Heart left ventricle (tissue), 16 donors: ENCODE results near the gene FBLN2. TPM values are rescaled to one million over a fixed set of nuclear protein-coding genes. Genes with fewer than 3 reads are reported as not detected.

Experiments used
- ATAC-seq, 4 donors: fragments of 200-7000 bp; cut with Tn5 transposase; one replicate each; pipeline ENCODE4 v1.9.1; 2020 to 2022; ENCODE audit warnings: moderate library complexity in 4 of 4, mild to moderate bottlenecking in 3 of 4, moderate number of reproducible peaks in 1 of 4
- DNase-seq, 5 donors: peaks; one replicate each; pipeline ENCODE4 v3.0.0-alpha.2; 2020
- H3K27ac ChIP-seq, 12 donors: fragments of 200-600 bp; sonication (generic) in 4 of 12; one replicate each; pipeline versions ENCODE4 v1.5.0 to v1.8.0; 2016 to 2022; ENCODE audit warnings: mild to moderate bottlenecking in 2 of 12
- H3K27me3 ChIP-seq, 9 donors: fragments of 200-600 bp; sonication (generic) in 2 of 9; one replicate each; pipeline versions ENCODE4 v1.5.1 to v1.8.0; 2016 to 2022; ENCODE audit warnings: mild to moderate bottlenecking in 3 of 9
- H3K36me3 ChIP-seq, 9 donors: fragments of 200-600 bp; sonication (generic) in 2 of 9; one replicate each; pipeline versions ENCODE4 v1.5.0 to v1.8.0; 2018 to 2022; ENCODE audit warnings: mild to moderate bottlenecking in 2 of 9
- H3K4me1 ChIP-seq, 12 donors: fragments of 200-600 bp; sonication (generic) in 4 of 12; one replicate each; pipeline versions ENCODE4 v1.5.0 to v1.8.0; 2016 to 2022; ENCODE audit warnings: mild to moderate bottlenecking in 3 of 12
- H3K4me3 ChIP-seq, 12 donors: fragments of 200-600 bp; sonication (generic) in 4 of 12; one replicate each; pipeline versions ENCODE4 v1.5.0 to v1.8.0; 2017 to 2022; ENCODE audit warnings: mild to moderate bottlenecking in 9 of 12, moderate library complexity in 4 of 12
- H3K9me3 ChIP-seq, 12 donors: fragments of 200-600 bp; sonication (generic) in 4 of 12; one replicate each; pipeline versions ENCODE4 v1.5.0 to v1.8.0; 2016 to 2022; ENCODE audit warnings: mild to moderate bottlenecking in 1 of 12
- POLR2A ChIP-seq, 2 donors: fragments of 450-650 bp; IDR thresholded peaks; one replicate each; pipeline ENCODE4 v1.6.1; 2017; ENCODE audit warnings: antibody characterized with exemption in 2 of 2, mild to moderate bottlenecking in 2 of 2, moderate library complexity in 2 of 2
- WGBS, 4 donors: extraction: QIAGEN DNeasy Blood & Tissue Kit in 2 of 4; methylation state at CpG; one replicate each; pipeline versions ENCODE4 v1.1.5 to v1.1.7; 2013 to 2018; 5-methylcytosine and 5-hydroxymethylcytosine counted together
- intact Hi-C, 10 donors: fragments of 100-400 bp; cut with DNase I; formaldehyde crosslinking; loops; one replicate each; pipeline versions ENCODE4 v1.11.1 to v1.14.2; 2022
- polyA plus RNA-seq, 2 donors: library from polyadenylated mRNA; stranded (reverse); fragments of 200-250 nt; gene quantifications; one replicate each; pipeline ENCODE4 v1.2.3, GENCODE V29; 2013
- total RNA-seq, 9 donors: library from RNA; depleted of rRNA in 2 of 9; stranded (reverse); fragments of >200 nt in 2 of 9; fragmentation: NEBNext Ultra II Directional in 3 of 9; extraction: Animal tissue kit (Norgen Biotek cat#: 25700) in 3 of 9; gene quantifications; one replicate each; pipeline versions ENCODE4 v1.1.0 to v1.2.4, GENCODE V29; 2016 to 2023
- TF ChIP-seq, protein P1 (sequence below), 12 donors: fragments of 200-600 bp; sonication (generic) in 4 of 12; IDR thresholded peaks; one replicate each; pipeline versions ENCODE4 v1.5.0 to v1.8.0; 2018 to 2022; ENCODE audit warnings: antibody characterized with exemption in 12 of 12, mild to moderate bottlenecking in 5 of 12
- donor health status: ischemic (EF 13 %, LVEDD 7.1; RV severe dilation, severe dysfunction).
- donor health status: healthy with polysubstance abuse.
- donor health status: DM: no; HTN: yes; CAD: no.
- donor health status: DM: no; HTN: no; CAD: no.
- donor health status: ischemic (EF 25% LVEDD 6.9; RV normal size, moderate dysfunction).
- donor health status: ischemic (EF 25% LVEDD 5.7; RV mildly dilated, moderate dysfunction).
- donor health status: healthy.
- donor health status: DM: yes; HTN: yes; CAD: no.
- donor health status: ischemic (EF 35%, LVEDD 5.7; RV mildly dilated, moderate dysfunction).
- donor health status: nonischemic (EF 11% LVEDD 7.7; RV severe dilation, severe dysfunction).
- donor health status: DM: yes; HTN: yes; CAD: no.
- donor health status: PGD.
- donor health status: ischemic (EF 29% LVEDD 5.4; RV normal size, mild dysfunction).
- donor health status: nonischemic (EF 23%, LVEDD 6.1; RV moderate dilation, normal function).

Gene FBLN2
- total and polyA plus RNA-seq, 11 donors = 16.5 to 118 (median 42.7) TPM

DNA sequence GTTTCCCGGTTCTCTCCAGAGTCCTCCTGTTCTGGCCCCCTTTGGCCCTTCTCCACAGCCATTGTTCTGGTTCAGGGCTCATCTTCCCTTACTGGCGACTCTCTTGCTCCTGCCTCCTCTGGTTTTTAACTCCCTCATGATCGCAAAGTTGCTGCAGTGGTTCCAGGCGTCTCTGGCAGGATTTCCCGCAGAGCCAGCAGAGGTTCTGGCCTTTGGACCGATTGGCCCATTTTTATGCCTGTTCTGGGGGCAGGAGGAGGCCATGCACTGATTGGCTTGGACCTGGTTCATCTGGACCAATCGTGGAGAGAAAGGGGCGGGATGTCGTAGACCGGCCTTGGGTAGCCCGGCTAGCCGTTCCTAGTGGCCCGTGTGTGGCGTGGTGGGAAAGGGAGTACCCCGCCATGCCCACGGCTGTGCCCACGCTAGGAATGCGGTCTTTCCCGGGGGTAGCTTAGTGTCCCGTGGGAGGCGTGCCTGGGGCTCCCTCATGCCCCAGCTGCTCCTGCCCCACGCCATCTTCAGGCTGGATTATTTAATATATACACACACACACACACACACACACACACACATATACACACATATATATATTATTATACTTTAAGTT is 113.4 kb downstream of the FBLN2 start:
- intact Hi-C loops = no loop called here
- 88 to 92% (median 91%) methylated on average over 22 of the region's 22 CpGs for WGBS, 4 donors
- ATAC-seq = no peak
- TF ChIP-seq, protein P1, sequence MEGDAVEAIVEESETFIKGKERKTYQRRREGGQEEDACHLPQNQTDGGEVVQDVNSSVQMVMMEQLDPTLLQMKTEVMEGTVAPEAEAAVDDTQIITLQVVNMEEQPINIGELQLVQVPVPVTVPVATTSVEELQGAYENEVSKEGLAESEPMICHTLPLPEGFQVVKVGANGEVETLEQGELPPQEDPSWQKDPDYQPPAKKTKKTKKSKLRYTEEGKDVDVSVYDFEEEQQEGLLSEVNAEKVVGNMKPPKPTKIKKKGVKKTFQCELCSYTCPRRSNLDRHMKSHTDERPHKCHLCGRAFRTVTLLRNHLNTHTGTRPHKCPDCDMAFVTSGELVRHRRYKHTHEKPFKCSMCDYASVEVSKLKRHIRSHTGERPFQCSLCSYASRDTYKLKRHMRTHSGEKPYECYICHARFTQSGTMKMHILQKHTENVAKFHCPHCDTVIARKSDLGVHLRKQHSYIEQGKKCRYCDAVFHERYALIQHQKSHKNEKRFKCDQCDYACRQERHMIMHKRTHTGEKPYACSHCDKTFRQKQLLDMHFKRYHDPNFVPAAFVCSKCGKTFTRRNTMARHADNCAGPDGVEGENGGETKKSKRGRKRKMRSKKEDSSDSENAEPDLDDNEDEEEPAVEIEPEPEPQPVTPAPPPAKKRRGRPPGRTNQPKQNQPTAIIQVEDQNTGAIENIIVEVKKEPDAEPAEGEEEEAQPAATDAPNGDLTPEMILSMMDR (IDR thresholded peaks at IDR 0.05) = no peak
- no peak for TF ChIP-seq POLR2A (IDR thresholded peaks at IDR 0.05)
- H3K9me3 ChIP-seq = no peaks in the 10 kb centered on the region
- H3K4me1 ChIP-seq = peaks cover 0 to 6% (median 0%) of the 10 kb centered on the region in 12 donors
- no peak overlapping the region for H3K4me3 ChIP-seq
- peaks cover 0 to 42% (median 13%) of the 10 kb centered on the region in 9 donors for H3K27me3 ChIP-seq
- no peak for DNase-seq
- H3K36me3 ChIP-seq = no peaks in the 10 kb centered on the region
- H3K27ac ChIP-seq = no peak overlapping the region

DNA sequence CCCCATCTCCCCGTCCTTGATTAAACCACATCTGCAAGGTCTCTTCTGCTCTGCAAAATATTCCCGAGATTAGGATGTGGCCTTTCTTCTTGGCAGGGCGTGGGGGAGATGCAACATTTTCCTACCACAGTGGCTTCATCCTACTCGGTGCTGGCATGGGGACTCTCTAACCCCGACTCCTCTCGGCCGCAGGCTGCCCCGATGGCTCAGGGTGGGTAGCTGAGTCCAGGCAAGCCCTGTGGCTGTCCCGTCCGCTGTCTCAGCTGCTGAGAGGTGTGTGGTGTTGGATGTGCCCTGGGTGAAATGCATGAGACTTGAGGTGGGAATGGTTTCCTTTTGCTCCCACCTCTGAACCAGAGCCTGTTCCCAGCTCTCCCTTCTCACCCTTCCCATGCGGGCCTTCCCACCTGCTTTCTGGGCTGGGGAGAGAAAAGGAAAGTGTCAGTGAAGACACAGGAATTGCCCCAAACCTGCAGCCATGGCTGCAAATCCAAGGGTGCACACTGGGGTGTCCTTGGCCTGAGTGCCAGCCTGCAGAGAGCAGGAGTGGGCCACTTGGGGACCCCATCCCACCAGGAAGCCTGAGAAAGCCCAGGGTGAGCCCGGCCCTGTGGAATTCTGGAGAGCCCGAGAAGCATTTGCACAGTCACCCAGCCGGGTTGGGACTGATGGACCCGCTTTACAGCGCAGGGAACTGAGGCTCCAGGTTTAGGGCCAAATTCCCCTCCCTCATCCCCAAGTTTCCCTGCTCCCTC is 115.0 kb downstream of the FBLN2 start:
- 73 to 81% (median 81%) methylated on average over 16 of the region's 16 CpGs for WGBS, 4 donors
- H3K27me3 ChIP-seq = peaks cover 0 to 46% (median 13%) of the 10 kb centered on the region in 9 donors
- H3K36me3 ChIP-seq = no peaks in the 10 kb centered on the region
- no peak for TF ChIP-seq POLR2A (IDR thresholded peaks at IDR 0.05)
- TF ChIP-seq, protein P1 (IDR thresholded peaks at IDR 0.05) = no peak
- no peaks in the 10 kb centered on the region for H3K4me1 ChIP-seq
- no peak overlapping the region for H3K27ac ChIP-seq
- H3K4me3 ChIP-seq = no peak overlapping the region
- ATAC-seq (no peak), DNase-seq (no peak)
- H3K9me3 ChIP-seq = no peaks in the 10 kb centered on the region
- intact Hi-C loops = no loop called here

DNA sequence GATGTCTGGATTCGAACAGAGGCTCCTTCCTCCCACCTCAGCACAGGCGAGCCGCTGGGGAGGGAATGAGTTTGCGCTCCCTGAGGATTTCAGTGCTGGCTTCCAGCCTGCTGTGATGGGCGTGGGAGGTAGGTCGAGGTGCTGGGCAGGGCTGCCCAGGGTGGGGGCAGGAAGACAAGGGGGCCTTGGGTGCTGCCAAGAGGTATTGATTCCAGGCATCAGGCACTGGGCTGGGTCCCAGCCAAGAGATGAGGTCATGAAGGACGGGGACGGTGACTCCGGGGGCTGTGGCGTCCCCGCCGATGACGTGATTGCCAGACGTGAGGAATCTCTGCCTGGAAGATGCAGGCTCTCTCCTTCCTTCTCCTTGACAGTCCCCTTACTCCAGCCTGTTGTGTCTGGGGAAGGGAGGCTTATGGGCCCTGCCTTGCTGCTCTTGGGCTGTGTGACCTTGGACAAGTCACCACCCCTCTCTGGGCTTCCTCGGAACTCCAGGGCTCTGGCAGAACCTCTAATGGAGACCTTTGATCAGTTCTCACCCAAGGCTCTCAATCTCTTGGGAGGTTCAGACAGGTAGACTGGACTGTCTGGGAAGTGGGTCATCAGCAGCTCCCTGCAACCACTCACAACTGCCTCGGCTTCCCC is 116.8 kb downstream of the FBLN2 start:
- no peak for DNase-seq

More for the DNA sequence above, 116.8 kb downstream of the FBLN2 start:
- Histone ChIP-seq H3K36me3 (no peaks in the 10 kb centered on the region), H3K27ac (no peak overlapping the region), H3K4me3 (no peak overlapping the region), H3K27me3 (peaks cover 0 to 51% (median 14%) of the 10 kb centered on the region in 9 donors), H3K4me1 (no peaks in the 10 kb centered on the region), H3K9me3 (no peaks in the 10 kb centered on the region)
- WGBS, 4 donors = 32 to 49% (median 41%) methylated on average over 9 to 16 of the region's 16 CpGs
- TF ChIP-seq, protein P1 (IDR thresholded peaks at IDR 0.05) = no peak
- no peak for TF ChIP-seq POLR2A (IDR thresholded peaks at IDR 0.05)
- no peak for ATAC-seq
- intact Hi-C loops = no loop called here
